WTC11 (cell line): ENCODE measurements around the gene SAT1. TPM values are rescaled to one million over a fixed set of nuclear protein-coding genes. Genes with fewer than 3 reads are reported as not detected.

ENCODE experiments used
- ATAC-seq: fragments of 200-7000 bp; cut with Tn5 transposase; 2 replicates; pipeline ENCODE4 v1.10.0; 2021; ENCODE audit warnings: mild to moderate bottlenecking, moderate library complexity
- CTCF ChIA-PET: fragments of 300-600 bp; sonication (Branson Sonifier 250); formaldehyde crosslinking; loops from one replicate; lab custom pipeline; 2021; ENCODE audit warnings: antibody characterized with exemption; lab: Charles Lee
- POLR2A ChIA-PET: fragments of 350-600 bp; sonication (Branson Sonifier 250); formaldehyde crosslinking; loops from one replicate; lab custom pipeline; 2021; ENCODE audit warnings: antibody characterized with exemption; lab: Charles Lee
- DNase-seq: peaks from one replicate; pipeline ENCODE4 v3.0.0; 2021; ENCODE audit warnings: low spot score
- H3K27ac Mint-ChIP-seq: 2 replicates; pipeline ENCODE4 v1.8.0; 2021; ENCODE audit warnings: mixed read lengths
- H3K27me3 Mint-ChIP-seq: 2 replicates; pipeline ENCODE4 v1.8.0; 2021; ENCODE audit warnings: low read depth, mild to moderate bottlenecking, moderate library complexity, mixed read lengths
- H3K36me3 Mint-ChIP-seq: 2 replicates; pipeline ENCODE4 v1.8.0; 2021; ENCODE audit warnings: mixed read lengths
- H3K4me1 Mint-ChIP-seq: 2 replicates; pipeline ENCODE4 v1.8.0; 2022; ENCODE audit warnings: mixed read lengths
- H3K4me3 Mint-ChIP-seq: 2 replicates; pipeline ENCODE4 v1.8.0; 2021; ENCODE audit warnings: mild to moderate bottlenecking, moderate library complexity, mixed read lengths
- H3K9me3 Mint-ChIP-seq: 2 replicates; pipeline ENCODE4 v1.8.0; 2021; ENCODE audit warnings: mixed read lengths
- ARID4B ChIP-seq: sonication (generic); formaldehyde crosslinking; IDR thresholded peaks from 2 replicates; pipeline ENCODE4 v1.8.0; 2023; ENCODE audit warnings: missing genetic modification reagents, mild to moderate bottlenecking, borderline replicate concordance
- ATF1 ChIP-seq: sonication (generic); formaldehyde crosslinking; IDR thresholded peaks from 2 replicates; pipeline ENCODE4 v1.8.1; 2023; ENCODE audit warnings: mild to moderate bottlenecking, moderate library complexity, missing genetic modification reagents
- ATF2 ChIP-seq: sonication (generic); formaldehyde crosslinking; IDR thresholded peaks from 2 replicates; pipeline ENCODE4 v1.8.1; 2022; ENCODE audit warnings: low read depth, missing genetic modification reagents, borderline replicate concordance
- CDX4 ChIP-seq: fragments of 250-450 bp; sonication (Bioruptor Pico); IDR thresholded peaks from 2 replicates; pipeline ENCODE4 v1.9.0; 2021; ENCODE audit warnings: moderate library complexity, mild to moderate bottlenecking, inconsistent platforms, borderline replicate concordance
- EMX1 ChIP-seq: fragments of 250-450 bp; sonication (Bioruptor Pico); IDR thresholded peaks from 2 replicates; pipeline ENCODE4 v1.8.0; 2021; ENCODE audit warnings: mild to moderate bottlenecking
- FOXJ3 ChIP-seq: sonication (generic); formaldehyde crosslinking; IDR thresholded peaks from 2 replicates; pipeline ENCODE4 v1.9.0; 2021; ENCODE audit warnings: missing genetic modification reagents, mild to moderate bottlenecking, borderline replicate concordance
- FOXK1 ChIP-seq: sonication (generic); formaldehyde crosslinking; IDR thresholded peaks from 2 replicates; pipeline ENCODE4 v1.8.0; 2022; ENCODE audit warnings: mild to moderate bottlenecking, moderate library complexity, missing genetic modification reagents
- GABPB1 ChIP-seq: sonication (generic); formaldehyde crosslinking; IDR thresholded peaks from 2 replicates; pipeline ENCODE4 v1.8.1; 2023; ENCODE audit warnings: mild to moderate bottlenecking, missing genetic modification reagents
- GTF2I ChIP-seq: fragments of 250-450 bp; sonication (Bioruptor Pico); conservative IDR thresholded peaks from 2 replicates; pipeline ENCODE4 v1.4.0; 2021; ENCODE audit warnings: mild to moderate bottlenecking
- HMGA2 ChIP-seq: fragments of 250-450 bp; sonication (Bioruptor Pico); IDR thresholded peaks from 2 replicates; pipeline ENCODE4 v1.4.0; 2021; ENCODE audit warnings: mild to moderate bottlenecking, moderate library complexity
- IRF2 ChIP-seq: sonication (generic); formaldehyde crosslinking; IDR thresholded peaks from 2 replicates; pipeline ENCODE4 v1.8.0; 2022; ENCODE audit warnings: low read depth, missing genetic modification reagents, borderline replicate concordance
- KAT7 ChIP-seq: sonication (generic); formaldehyde crosslinking; IDR thresholded peaks from 2 replicates; pipeline ENCODE4 v1.8.1; 2023; ENCODE audit warnings: missing genetic modification reagents, mild to moderate bottlenecking, borderline replicate concordance
- NR3C1 ChIP-seq: sonication (generic); formaldehyde crosslinking; conservative IDR thresholded peaks from 2 replicates; pipeline ENCODE4 v1.8.1; 2023; ENCODE audit warnings: low read depth, mild to moderate bottlenecking, missing genetic modification reagents
- SMAD4 ChIP-seq: sonication (generic); formaldehyde crosslinking; IDR thresholded peaks from 2 replicates; pipeline ENCODE4 v1.8.0; 2022; ENCODE audit warnings: mild to moderate bottlenecking, missing genetic modification reagents
- TEAD4 ChIP-seq: sonication (generic); formaldehyde crosslinking; IDR thresholded peaks from 2 replicates; pipeline ENCODE4 v1.8.0; 2022; ENCODE audit warnings: mild to moderate bottlenecking, missing genetic modification reagents
- TP53 ChIP-seq: sonication (generic); formaldehyde crosslinking; IDR thresholded peaks from 2 replicates; pipeline ENCODE4 v1.8.1; 2023; ENCODE audit warnings: mild to moderate bottlenecking, missing genetic modification reagents
- ZNF121 ChIP-seq: sonication (generic); formaldehyde crosslinking; IDR thresholded peaks from 2 replicates; pipeline ENCODE4 v1.8.0; 2023; ENCODE audit warnings: missing genetic modification reagents
- ZNF232 ChIP-seq: sonication (generic); formaldehyde crosslinking; IDR thresholded peaks from 2 replicates; pipeline ENCODE4 v1.8.0; 2022; ENCODE audit warnings: mild to moderate bottlenecking, missing genetic modification reagents
- ZNF396 ChIP-seq: fragments of 250-450 bp; sonication (Bioruptor Pico); IDR thresholded peaks from 2 replicates; pipeline ENCODE4 v1.8.0; 2021; ENCODE audit warnings: mild to moderate bottlenecking, moderate library complexity, borderline replicate concordance
- ZNF416 ChIP-seq: fragments of 250-450 bp; sonication (Bioruptor Pico); IDR thresholded peaks from 2 replicates; pipeline ENCODE4 v1.9.0; 2021; ENCODE audit warnings: mild to moderate bottlenecking, inconsistent platforms
- ZNF532 ChIP-seq: fragments of 250-450 bp; sonication (Bioruptor Pico); IDR thresholded peaks from 2 replicates; pipeline ENCODE4 v1.9.0; 2021; ENCODE audit warnings: mild to moderate bottlenecking, borderline replicate concordance
- ZSCAN18 ChIP-seq: fragments of 250-450 bp; sonication (Bioruptor Pico); IDR thresholded peaks from 2 replicates; pipeline ENCODE4 v2.1.2; 2022; ENCODE audit warnings: mild to moderate bottlenecking, moderate library complexity
- total RNA-seq: library from RNA; stranded (reverse); gene quantifications from 3 replicates; pipeline ENCODE4 v1.2.3, GENCODE V29; 2021

Gene SAT1
- total RNA-seq, 1 experiment from 2014 or later = 70.7 TPM

GRCh38 chrX:23788521-23788920, 5.5 kb downstream of the SAT1 start (continued):
- no peak for TF ChIP-seq ZNF232
- no peak for TF ChIP-seq ZNF396
- TF ChIP-seq ATF1 (CRISPR knock-in tag) = no peak
- TF ChIP-seq, all 79 proteins: peak for 0

- TF ChIP-seq ZNF532 (no peak), GABPB1 (CRISPR knock-in tag) (no peak), FOXJ3 (no peak), TP53 (CRISPR knock-in tag) (no peak), IRF2 (CRISPR knock-in tag) (no peak), SMAD4 (CRISPR knock-in tag) (no peak), ZNF416 (CRISPR knock-in tag) (no peak), FOXK1 (CRISPR knock-in tag) (no peak)
- H3K36me3 Mint-ChIP-seq = peaks cover 22% of the 10 kb centered on the region
- DNase-seq = no peak
- no peaks in the 10 kb centered on the region; the same call in 1 of the 2 replicates for H3K27me3 Mint-ChIP-seq
- no peaks in the 10 kb centered on the region for H3K9me3 Mint-ChIP-seq
- no peak for ATAC-seq
- no peak overlapping the region for H3K27ac Mint-ChIP-seq
- H3K4me3 Mint-ChIP-seq = no peak overlapping the region
- POLR2A ChIA-PET = no interaction called here
- CTCF ChIA-PET = no interaction called here
- peaks cover 19% of the 10 kb centered on the region for H3K4me1 Mint-ChIP-seq
These were observed 6.0 kb downstream of the SAT1 start for GRCh38 chrX:23788946-23789345.

- H3K4me3 Mint-ChIP-seq = no peak overlapping the region
- TF ChIP-seq ZSCAN18 = no peak
- no peak for TF ChIP-seq ZNF416 (CRISPR knock-in tag)
- no peak for TF ChIP-seq ATF2 (CRISPR knock-in tag)
- no peak for TF ChIP-seq HMGA2 (CRISPR knock-in tag)
- no peak for TF ChIP-seq NR3C1
- no peak for TF ChIP-seq ZNF121 (CRISPR knock-in tag)
- no peak for TF ChIP-seq EMX1 (CRISPR knock-in tag)
- TF ChIP-seq ARID4B = no peak
- TF ChIP-seq GTF2I (CRISPR knock-in tag) = no peak
- no peak for TF ChIP-seq TEAD4 (CRISPR knock-in tag)
- TF ChIP-seq KAT7 (CRISPR knock-in tag) = no peak
- no peak for TF ChIP-seq CDX4 (CRISPR knock-in tag)
- ATAC-seq (no peak), DNase-seq (no peak)
- peaks cover 16% of the 10 kb centered on the region for H3K36me3 Mint-ChIP-seq
- no peaks in the 10 kb centered on the region for H3K9me3 Mint-ChIP-seq
- H3K27me3 Mint-ChIP-seq = no peaks in the 10 kb centered on the region
- CTCF ChIA-PET = interaction anchor here (0.6 kb wide), 1 partner anchor 24 kb away, joined by 3 read pairs; no protein-coding TSS in a partner anchor
- POLR2A ChIA-PET = no interaction called here
- peaks cover 13% of the 10 kb centered on the region for H3K4me1 Mint-ChIP-seq
- no peak overlapping the region for H3K27ac Mint-ChIP-seq
These were observed 6.6 kb downstream of the SAT1 start for GRCh38 chrX:23789386-23790154.
